Measurements from ENCODE around the gene NEK6. TPM values are rescaled to one million over a fixed set of nuclear protein-coding genes. Genes with fewer than 3 reads are reported as not detected.
A peak's percentile ranks its signal among the peaks of the same experiment; 100 is the strongest.

Gene NEK6
- total RNA-seq, 1 donor from 2014 or later = 115 TPM

DNA sequence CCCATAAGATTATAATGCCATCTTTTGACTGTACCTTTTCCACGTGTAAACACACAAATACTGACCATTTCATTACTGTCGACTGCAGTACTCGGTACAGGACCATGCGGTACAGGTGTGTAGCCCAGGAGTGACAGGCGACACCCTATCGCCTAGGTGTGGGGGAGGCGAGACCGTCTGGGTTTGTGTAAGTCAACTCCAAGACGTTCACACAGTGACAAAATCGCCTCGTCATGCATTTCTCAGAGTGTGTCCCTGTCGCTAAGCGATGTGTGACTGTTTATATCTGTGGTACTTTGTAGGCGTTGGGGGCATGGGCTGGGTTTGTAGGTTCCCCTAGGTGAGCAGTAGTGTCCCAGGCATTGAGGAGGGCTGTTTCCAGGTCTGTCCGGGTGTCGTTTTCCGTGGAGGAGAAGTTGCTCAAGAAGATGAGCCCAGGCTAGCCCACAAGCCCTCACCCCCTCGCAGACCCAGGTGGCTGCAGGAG, 20.3 kb downstream of the NEK6 start:
- peaks cover 81% of the 10 kb centered on the region for H3K4me1 Mint-ChIP-seq (ENCODE audit: unreplicated experiment)
- no peaks in the 10 kb centered on the region for H3K9me3 Mint-ChIP-seq (ENCODE audit: unreplicated experiment)
- TF ChIP-seq, protein P1, sequence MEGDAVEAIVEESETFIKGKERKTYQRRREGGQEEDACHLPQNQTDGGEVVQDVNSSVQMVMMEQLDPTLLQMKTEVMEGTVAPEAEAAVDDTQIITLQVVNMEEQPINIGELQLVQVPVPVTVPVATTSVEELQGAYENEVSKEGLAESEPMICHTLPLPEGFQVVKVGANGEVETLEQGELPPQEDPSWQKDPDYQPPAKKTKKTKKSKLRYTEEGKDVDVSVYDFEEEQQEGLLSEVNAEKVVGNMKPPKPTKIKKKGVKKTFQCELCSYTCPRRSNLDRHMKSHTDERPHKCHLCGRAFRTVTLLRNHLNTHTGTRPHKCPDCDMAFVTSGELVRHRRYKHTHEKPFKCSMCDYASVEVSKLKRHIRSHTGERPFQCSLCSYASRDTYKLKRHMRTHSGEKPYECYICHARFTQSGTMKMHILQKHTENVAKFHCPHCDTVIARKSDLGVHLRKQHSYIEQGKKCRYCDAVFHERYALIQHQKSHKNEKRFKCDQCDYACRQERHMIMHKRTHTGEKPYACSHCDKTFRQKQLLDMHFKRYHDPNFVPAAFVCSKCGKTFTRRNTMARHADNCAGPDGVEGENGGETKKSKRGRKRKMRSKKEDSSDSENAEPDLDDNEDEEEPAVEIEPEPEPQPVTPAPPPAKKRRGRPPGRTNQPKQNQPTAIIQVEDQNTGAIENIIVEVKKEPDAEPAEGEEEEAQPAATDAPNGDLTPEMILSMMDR (IDR thresholded peaks at IDR 0.05) = no peak
- H3K27me3 Mint-ChIP-seq (ENCODE audit: unreplicated experiment) = no peaks in the 10 kb centered on the region
- no peak overlapping the region for H3K4me3 Mint-ChIP-seq (ENCODE audit: unreplicated experiment)
- peaks cover 6% of the 10 kb centered on the region for H3K36me3 Mint-ChIP-seq (ENCODE audit: unreplicated experiment)
- no peak for DNase-seq (ENCODE audit: extremely low spot score, unreplicated experiment)
- peak overlapping the region; percentile 99 for H3K27ac Mint-ChIP-seq (ENCODE audit: unreplicated experiment)

DNA sequence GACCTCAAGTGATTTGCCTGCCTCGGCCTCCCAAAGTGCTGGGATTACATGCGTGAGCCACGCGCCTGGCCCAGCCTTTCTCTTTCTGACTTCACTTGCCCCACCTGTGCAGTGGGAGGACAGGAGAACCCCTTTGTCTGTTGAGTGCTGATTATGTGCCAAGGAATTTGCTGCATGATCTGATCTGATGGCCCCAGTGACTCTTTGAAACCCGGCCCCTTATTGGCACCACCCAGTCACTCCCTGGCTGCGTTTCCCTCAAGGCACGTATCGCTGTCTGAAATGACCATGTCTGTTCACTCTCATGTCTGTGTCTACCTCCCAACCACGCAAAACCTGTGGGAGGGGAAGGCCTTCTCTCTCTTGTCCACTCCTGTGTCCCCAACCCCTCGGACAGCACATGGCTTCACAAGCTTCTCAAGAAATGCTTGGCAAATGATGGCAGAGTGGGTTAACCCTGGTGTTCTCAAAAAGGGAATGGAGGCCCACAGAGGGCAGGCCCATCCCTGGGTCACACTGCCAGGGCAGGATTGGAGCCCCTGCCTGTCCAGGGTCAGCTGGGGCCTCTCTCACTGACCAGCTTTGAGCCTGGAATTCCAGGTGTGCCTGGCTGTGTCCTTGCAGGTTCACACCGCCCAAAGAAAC, 21.9 kb downstream of the NEK6 start:
- Mint-ChIP-seq H3K27ac (ENCODE audit: unreplicated experiment) (peak overlapping the region; percentile 99), H3K36me3 (ENCODE audit: unreplicated experiment) (peaks cover 6% of the 10 kb centered on the region), H3K27me3 (ENCODE audit: unreplicated experiment) (no peaks in the 10 kb centered on the region), H3K4me3 (ENCODE audit: unreplicated experiment) (no peak overlapping the region), H3K9me3 (ENCODE audit: unreplicated experiment) (no peaks in the 10 kb centered on the region), H3K4me1 (ENCODE audit: unreplicated experiment) (peaks cover 84% of the 10 kb centered on the region)
- TF ChIP-seq, protein P1 (IDR thresholded peaks at IDR 0.05) = no peak
- no peak for DNase-seq (ENCODE audit: extremely low spot score, unreplicated experiment)

DNA sequence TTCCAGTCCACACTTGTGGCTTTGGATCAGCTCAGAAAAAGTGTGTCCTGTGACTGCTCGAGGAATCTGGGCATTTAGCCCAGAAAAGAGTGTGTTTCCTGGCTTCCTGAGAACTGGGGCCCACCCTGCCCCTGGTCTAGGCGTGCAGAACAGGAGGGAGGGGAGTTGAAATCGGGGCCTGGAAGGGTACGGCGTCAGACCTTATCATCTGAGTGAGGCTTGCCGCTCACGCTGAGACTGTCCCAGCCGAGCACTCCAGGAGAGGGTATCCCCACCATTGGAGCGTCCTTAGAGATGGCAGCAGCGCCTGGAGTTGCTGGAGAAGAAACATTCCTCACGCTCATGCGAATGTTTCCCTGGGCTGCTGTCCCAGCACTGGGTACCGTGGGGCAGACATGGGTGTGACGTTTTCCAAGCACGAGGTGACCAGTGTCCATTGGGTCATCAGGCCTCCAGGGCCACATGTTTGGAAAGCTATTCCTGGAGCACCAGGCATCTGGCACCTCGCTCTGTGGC, 22.5 kb downstream of the NEK6 start:
- Mint-ChIP-seq H3K9me3 (ENCODE audit: unreplicated experiment) (no peaks in the 10 kb centered on the region), H3K27me3 (ENCODE audit: unreplicated experiment) (no peaks in the 10 kb centered on the region), H3K4me3 (ENCODE audit: unreplicated experiment) (no peak overlapping the region), H3K27ac (ENCODE audit: unreplicated experiment) (peak overlapping the region; percentile 99), H3K4me1 (ENCODE audit: unreplicated experiment) (peaks cover 86% of the 10 kb centered on the region), H3K36me3 (ENCODE audit: unreplicated experiment) (peaks cover 6% of the 10 kb centered on the region)
- no peak for DNase-seq (ENCODE audit: extremely low spot score, unreplicated experiment)
- TF ChIP-seq, protein P1 (IDR thresholded peaks at IDR 0.05) = no peak

DNA sequence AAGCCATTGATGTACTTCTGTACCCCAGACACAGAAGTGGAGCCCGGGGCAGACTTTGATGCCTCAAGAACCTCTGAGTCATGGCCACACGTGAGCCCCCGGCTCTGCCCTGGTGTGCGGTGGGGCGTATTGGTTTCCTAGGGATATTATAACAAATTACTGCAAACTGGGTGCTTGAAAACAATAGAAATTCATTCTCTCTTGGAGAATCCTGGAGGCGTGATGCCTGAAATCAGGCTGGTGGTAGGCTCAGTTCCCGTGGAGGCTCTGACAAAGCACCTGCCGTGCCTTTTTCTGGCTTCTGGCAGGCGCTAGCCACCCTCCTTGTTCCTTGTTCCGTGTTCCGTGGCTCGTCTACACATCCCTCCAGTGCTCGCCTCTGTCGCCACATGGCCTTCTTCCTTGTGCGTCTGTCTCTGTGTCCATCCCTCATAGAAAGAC, 24.2 kb downstream of the NEK6 start:
- no peak for DNase-seq (ENCODE audit: extremely low spot score, unreplicated experiment)
- Mint-ChIP-seq H3K27me3 (ENCODE audit: unreplicated experiment) (no peaks in the 10 kb centered on the region), H3K36me3 (ENCODE audit: unreplicated experiment) (peaks cover 4% of the 10 kb centered on the region), H3K9me3 (ENCODE audit: unreplicated experiment) (no peaks in the 10 kb centered on the region), H3K4me3 (ENCODE audit: unreplicated experiment) (no peak overlapping the region), H3K27ac (ENCODE audit: unreplicated experiment) (peak overlapping the region; percentile 99), H3K4me1 (ENCODE audit: unreplicated experiment) (peaks cover 90% of the 10 kb centered on the region)
- TF ChIP-seq, protein P1 (IDR thresholded peaks at IDR 0.05) = no peak

DNA sequence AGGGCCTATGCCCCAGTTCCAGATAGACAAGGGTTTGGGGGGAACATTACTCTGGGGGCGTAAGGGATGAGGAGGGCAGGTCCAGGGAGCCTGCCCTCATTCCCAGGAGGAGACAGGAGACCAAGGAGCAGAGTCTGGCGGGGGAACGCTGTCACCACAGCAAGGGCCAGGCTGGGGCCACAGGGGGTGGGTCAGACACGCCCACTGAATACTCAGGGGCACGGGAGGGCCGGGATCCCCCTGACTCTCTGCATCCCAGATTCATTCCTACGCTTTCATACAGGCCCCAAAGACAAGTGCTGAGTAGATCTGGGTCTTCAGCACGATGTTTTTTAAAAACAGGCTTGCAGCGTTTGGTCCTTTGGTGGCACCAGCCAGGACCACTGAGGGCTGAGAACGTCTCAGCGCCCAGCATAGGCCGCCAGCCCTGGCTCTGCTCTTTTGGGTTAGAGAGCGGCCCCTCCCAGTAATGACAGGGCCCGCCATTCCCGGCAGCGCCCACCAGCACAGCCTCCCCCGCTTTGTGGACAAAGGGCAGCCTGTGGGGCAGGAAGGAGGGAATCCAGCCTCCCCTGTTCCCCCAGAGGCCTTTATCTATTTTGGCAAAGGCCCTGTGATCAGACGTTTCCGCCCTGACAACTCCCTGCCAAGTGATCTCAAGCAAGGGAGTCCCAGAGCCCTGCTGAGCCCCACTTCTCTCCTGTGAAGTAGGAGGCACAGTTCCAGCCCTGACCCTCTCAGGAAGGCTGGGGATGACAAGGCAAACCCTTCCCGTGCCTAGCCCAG, 24.9 kb downstream of the NEK6 start:
- no peak for DNase-seq (ENCODE audit: extremely low spot score, unreplicated experiment)
- TF ChIP-seq, protein P1 (IDR thresholded peaks at IDR 0.05) = no peak
- H3K27me3 Mint-ChIP-seq (ENCODE audit: unreplicated experiment) = no peaks in the 10 kb centered on the region
- peaks cover 94% of the 10 kb centered on the region for H3K4me1 Mint-ChIP-seq (ENCODE audit: unreplicated experiment)
- H3K9me3 Mint-ChIP-seq (ENCODE audit: unreplicated experiment) = no peaks in the 10 kb centered on the region
- H3K27ac Mint-ChIP-seq (ENCODE audit: unreplicated experiment) = peak overlapping the region; percentile 99
- peaks cover 4% of the 10 kb centered on the region for H3K36me3 Mint-ChIP-seq (ENCODE audit: unreplicated experiment)
- H3K4me3 Mint-ChIP-seq (ENCODE audit: unreplicated experiment) = no peak overlapping the region

All from osteocyte (in vitro differentiated cells).